HG02884 (cell line): ENCODE data around the gene CSNK2A3.
"Not testable (repeated sequence)": the region's sequence is repeated elsewhere in the genome, so short reads cannot be mapped to it uniquely, and the experiment has no call there.

Experiments
- ATAC-seq: cut with Tn5 transposase; IDR thresholded peaks from one replicate; pipeline ENCODE4 v1.9.1; 2021; ENCODE audit warnings: mild to moderate bottlenecking, moderate library complexity; ENCODE audit not compliant: unreplicated experiment

CSNK2A3 gene

DNA sequence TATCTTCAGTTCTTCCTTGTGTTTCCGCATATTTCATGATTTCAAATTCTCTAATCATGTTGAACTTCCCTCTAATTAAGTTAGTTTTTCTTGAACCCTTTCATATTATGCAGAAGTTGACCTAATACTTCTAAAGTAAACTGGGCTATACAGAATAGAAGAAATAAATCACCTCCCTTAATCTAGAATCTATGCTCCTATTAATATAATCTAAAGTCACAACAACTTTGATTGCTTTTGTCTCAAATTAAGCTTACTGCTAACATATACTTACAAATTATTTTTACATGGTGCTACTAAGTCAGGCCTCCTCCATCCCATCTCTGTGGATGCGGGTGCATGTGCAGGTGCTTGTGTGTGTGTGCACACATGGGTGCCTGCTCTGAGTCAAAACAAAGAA lies 27.3 kb upstream of the CSNK2A3 start:
- ATAC-seq = no peak

DNA sequence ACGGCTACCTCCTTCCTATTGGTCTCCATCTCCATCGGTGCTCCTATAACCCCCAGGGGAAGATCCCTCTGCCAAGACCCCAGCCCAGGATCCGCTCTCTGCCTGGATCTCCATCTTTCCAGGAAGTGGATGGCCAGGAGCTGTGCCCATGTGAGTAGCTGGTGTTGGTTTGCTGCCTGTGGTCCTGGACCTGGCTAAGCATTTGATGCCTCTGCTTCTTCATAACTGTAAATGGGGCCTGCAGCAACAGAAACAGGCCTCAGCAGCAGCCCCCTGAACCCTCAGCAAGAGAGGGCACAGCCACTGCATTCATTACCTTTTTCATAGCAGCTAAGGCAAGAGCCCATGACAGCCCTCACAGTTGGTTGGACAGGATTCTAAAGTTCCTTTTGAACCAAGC lies 26.6 kb upstream of the CSNK2A3 start:
- ATAC-seq = no peak

DNA sequence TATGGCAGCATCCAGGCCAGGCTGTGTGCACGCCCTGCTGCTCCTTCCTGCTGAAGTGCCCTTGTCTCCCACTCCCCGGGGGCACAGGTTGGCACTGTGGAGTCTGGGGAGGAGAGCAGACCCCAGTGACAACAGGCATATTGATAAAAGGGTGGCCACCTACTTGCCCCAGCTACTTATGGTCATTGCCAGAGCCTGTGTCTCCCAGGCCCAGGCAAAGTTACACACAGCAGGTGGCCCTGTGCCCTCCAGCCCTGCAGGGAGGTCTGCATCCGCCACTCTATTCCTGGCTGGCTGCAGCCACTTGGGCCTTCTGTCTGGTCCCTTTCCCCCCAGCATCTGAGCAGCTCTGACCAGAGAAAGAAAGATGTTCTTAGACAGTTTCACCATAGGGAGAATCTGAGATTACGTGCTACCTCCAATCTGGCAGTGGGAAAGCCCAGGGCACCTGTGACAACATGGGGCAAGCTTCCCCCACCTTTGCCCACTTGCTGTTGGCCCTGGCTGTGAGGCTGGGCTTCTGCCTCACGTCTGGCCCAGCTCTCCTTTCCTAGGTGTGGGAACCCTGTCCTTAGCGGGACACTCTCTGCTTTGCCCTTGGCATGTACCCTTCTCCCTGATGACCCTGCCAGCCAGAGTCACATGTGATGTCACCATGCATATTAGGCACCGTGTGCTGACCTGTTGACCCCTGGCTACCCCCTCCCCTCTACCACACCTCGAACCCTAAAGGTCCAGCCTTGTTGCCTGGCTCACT lies 25.3 kb upstream of the CSNK2A3 start:
- ATAC-seq = no peak

DNA sequence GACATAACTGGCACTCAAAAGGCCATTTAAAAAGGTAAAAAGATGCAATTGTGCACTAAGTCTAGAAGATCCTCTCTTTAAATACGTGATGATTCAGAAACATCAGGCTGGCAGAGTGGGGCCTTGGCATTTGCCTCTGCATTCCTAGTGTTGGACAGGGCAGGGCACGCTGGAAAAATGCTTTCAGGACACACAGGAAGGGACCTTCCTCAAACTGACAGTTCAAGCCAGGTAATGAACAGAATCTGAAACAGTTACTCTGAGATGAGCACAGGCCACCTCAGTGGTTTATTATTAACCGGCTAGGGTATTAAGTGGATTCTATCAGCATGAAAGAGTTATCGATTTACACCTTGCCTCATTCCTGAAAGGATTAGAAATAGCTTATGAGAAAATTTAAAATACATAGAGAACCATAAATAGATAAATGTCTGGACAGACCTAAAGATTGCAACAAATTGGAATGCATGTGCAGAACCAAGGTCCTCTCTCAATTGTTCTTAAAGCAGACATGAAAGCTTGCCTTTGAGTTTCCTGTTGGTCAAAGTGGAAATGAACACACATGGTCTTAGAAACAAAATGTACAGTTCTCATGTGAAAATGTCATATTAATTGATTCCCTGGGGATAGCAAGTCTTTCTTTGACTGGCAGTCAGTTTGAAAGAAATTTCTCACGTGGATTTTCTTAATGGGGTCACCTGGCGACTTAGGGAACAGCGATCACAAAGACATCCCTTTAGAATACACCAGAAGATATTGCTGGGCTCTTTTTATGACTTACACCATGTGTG lies 21.5 kb upstream of the CSNK2A3 start:
- no peak for ATAC-seq

DNA sequence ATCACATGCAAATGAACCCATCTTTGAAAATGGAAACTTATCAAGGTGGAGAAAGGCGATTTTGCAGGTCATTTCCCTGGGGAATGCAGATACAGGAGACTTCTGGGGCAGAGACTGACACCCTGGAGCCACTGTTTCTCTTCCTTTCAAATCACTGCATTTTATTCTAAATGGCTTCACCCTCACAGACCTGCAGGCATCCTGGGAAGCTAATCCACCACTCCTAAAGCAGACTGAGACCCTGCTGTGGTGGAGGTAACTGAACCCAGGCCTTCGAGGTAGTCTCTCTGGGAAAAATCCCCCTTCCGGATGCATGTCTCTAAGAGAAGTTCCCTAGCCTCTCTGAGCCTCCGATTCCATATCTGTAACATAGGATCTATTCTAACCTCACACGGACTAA lies 20.9 kb upstream of the CSNK2A3 start:
- no peak for ATAC-seq

DNA sequence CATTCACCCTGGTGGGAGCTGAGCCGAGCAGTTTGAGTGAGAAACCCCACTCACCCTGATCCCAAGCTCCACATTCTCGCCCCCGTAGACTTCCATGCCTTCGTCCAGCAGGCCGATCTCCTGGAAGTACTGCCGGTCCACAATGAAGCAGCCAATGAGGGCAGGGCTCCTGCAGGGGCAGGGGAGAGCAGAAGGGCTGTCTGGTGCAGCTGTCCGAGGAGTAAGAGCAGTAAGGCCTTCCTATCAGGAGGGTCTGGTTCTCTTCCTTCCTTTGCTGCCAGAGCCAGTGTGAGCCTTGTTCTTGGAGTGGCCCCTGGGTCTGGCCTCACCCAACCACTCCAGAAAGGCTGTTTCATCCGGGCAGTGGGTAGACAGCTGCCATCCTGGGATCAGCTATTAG lies 19.4 kb upstream of the CSNK2A3 start:
- ATAC-seq = no peak

DNA sequence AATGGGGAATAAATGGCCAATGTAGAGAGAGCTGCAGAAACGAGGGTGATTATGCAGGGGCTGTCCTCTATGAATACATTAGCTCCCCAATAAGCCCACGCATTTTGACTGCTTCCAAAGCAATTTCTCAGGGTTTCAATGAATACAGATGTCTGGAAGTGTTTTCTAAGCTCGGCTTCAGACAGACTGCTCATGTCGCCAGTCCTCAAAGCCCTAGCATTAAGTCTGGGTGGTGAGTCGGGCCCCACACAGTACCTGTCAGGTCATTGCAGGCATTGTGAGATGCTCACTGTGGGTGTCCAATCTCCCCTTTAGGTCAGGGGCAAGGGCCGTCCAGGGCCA lies 17.9 kb upstream of the CSNK2A3 start:
- ATAC-seq = no peak

DNA sequence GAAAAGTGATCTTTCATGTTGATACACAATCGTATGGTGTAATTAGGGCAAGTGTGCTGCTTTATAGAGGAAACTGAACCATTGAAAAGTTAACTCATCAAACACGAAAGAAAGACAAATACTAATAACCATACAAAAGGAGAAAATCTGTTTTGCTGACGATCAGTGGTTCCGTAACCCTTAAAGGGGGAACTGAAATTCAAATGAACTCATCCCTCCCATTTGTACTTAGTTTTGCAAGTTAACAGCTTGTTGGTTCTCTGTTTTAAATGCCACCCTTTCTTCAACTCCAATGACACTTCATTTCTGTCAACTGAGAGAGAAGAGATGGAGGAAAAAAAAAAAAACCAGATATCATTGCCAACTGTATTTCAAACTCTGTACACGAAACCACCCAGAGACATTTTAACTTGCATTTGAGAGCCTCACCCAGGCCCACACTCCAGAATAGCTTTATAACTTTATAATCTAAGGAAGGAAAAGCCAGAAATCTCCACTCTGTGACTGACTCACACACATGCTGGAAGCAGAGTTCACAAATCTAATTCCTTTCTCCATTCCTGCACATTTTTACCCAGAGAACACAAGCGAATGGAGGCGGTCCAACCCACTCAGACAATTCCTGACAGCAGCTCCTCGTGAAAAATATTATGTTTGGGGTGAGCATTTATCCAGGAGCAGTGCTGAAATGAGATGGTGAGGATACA lies 17.4 kb upstream of the CSNK2A3 start:
- no peak for ATAC-seq

DNA sequence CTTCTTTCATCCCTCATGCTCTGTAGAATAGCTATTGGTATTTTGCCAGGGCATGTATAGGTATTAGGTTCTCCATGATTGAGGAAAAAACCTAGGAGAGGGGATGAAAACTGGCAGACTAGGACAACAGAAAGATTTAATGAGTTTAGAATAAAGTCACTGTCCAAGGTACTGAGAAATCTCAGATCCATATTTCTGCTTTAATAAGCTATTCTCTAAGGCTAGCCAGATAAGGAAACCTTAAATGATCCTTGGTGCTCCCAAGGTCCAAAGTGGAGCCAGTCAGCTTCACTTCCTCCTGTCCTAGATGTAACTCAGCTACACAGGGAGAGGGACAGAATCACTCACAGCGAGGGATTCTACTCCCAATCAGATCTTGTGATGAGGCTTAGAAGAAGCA lies 13.7 kb upstream of the CSNK2A3 start:
- ATAC-seq = no peak

DNA sequence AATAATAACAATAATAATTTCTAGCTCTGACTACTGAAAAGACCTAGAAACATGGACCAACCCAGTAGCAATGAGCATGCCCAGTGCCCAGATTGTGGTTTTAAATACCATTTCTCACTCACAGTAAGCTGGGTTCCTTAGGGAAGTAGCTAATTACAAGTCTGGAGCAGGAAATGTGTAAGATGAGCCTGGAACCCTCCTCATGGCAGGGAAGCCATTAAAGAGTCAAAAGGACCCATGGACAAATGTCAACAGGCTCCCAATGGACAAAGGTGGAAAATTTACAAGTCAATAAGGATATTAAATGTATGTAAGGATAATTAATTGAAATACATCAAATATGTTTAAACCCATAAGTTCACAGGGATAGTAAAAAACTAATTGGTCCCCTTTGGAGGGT lies 10.6 kb upstream of the CSNK2A3 start:
- ATAC-seq = no peak

DNA sequence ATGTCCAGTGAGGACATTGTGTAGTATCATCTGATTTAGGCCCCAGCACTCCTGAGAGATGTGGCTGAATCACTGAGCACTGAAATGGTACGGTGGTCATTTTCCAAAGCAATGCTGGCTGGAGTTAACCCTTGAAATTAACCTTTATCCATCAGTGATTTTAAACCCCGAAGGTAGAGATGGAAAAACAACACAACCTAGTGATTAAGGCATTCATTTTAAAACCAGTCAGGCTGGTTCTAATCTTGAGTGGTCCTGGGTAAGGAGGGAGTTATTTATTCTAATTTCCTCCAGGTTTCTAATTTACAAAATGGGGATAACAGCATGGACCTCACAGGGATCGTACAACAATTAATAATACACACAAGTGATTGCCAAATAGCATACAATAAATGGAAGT lies 6.6 kb upstream of the CSNK2A3 start:
- no peak for ATAC-seq

DNA sequence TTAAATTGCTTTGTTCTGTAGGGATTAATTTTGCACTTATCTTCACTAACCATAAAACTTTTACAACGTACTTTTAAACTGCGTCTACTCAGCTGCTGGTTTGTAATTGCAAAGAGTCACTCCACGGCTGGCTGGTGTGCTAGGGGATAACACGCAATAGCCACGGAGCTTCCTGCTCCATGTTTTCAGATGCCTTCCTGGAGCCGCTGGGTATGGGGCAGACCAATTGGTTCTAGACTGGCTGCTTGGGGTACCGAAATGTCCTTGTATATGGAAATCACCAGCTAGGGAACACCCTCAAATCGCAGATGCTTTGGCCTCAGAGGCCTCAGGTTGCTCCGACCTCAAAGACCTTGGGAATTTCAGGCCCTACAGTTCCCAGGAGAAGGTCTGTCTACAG lies 3.8 kb upstream of the CSNK2A3 start:
- no peak for ATAC-seq

DNA sequence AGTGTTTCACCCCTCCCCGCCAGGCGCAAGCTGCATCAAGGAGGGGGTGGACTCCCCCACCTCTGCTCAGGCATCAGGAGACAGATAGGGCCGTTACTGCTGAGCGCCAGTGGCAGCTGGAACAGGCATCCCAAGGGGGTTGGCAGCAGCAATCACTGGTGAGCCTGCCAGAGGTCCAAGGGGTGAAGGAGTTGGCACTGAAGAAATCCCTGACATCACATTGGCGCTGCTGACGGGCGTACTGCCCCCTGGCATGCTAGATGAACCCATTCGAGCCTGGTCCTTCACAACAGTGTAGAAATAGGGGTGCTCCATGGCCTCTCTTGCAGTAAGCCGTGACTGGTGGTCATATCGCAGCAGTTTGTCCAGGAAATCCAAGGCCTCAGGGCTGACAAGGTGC lies 1.2 kb downstream of the CSNK2A3 start:
- not testable (repeated sequence) for ATAC-seq

DNA sequence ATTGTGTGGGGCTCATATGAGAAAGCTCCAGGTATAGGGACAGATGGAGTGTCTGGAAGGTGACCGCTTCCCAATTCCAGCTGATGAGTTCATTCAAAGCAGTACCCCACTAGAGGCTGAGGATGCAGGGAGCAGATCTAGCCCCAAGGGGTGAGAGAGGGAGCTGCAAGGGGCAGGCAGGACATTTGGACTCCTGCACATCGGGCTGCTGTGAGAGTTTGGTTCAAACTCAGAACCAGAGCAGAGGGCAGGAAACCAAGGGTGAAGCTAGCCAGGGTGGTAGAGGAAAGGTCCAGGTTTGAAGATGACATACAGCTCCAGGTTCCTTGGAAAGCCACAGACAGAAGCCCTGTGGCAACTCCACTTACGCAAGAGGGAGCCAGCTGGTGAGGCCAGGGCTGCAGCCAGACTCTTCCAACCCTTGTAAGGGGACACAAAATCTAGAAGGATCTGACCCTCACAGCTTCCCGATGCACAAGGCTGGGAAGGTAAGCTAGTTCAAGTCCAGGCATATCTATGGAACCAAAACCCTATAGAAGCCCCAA lies 1.9 kb downstream of the CSNK2A3 start:
- ATAC-seq = no peak

DNA sequence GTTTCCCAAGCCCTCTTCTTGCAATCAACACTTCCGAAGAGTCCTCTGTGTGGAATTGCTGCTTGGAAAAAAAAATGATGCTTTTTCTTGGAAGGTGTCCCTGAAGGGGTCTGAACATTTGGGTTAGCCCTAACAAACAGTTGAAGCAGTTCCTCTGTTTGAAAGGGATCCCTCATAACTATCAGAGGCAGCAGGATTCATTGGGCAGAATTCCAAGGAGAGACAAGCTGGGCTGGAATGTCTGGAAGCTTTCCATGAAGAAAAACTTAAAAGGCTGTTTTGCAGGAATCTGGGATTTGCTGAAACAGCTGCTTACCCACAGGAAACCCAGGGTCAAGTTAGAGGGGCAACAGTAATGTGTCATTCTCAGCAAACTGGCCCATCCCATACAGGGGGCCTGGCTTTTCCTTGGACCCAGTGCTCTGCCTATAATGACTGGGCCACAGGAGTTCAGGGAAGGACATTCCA lies 3.1 kb downstream of the CSNK2A3 start:
- ATAC-seq = no peak

DNA sequence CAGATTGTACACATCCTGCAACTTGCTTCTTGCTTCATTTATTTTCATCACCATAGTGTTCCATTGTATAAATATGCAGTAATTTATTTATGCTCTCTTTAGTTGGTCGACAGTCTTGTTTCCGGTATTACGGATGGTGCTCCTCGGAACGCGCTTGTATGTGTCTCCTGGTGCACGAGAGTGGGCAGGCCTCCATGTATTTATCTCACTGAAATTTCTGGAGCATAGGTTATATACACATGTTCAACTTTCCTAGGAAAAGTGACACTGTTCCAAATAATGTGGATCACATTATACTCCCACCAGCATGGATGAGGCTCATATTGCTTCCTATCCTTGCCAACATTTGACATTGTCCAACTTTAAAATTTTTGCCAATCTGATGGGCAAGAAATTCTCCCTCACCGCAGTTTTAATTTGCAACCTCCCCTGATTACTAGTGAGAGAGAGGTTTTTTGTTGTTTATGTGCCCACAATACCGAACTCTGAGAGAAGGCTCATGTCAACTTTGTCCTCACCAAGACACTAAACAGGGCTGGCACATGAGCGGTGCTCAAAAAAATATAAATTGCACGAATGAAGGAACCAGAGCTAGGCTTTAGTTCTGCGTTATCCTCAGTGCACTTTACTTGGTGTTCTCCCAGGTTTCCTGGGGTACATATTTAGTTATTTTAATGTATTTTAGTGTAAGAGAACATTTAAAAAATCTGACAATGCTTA lies 3.8 kb downstream of the CSNK2A3 start:
- no peak for ATAC-seq

DNA sequence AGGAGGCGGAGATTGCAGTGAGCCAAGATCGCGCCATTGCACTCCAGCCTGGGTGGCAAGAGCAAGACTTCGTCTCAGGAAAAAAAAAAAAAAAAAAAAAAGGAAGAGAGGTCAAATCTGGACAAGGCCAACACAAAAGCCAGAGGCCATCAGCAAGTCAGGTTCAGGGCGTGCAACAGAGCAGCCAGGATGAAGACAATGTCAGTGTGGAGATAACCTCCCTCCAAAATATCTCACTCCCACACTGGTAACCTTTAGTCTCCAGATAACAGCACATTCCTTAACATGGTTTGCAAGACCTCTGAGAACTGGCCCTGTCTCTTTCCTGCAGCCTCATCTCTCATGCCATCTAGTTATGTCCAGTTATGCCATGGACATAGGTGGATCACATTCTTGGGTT lies 4.7 kb downstream of the CSNK2A3 start:
- no peak for ATAC-seq

DNA sequence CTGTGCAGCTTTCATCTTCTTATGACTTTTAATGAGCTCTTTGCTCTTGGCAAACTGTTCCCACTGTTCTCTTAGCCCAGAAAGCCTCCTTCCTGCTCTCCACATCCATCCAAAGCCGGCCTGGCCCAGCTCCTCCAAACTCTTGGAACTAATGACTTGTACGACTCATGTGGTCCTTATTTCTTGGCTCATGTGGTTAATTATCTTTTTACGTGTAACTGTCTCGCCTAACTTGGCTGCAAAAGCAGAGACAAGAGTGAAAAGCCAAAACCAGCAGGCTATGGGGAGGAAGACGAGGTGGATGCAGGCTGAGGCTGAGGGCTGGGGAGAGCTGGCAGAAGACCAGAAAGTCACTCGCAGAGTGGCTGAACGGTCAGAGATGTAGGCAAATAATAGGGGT lies 5.5 kb downstream of the CSNK2A3 start:
- no peak for ATAC-seq

DNA sequence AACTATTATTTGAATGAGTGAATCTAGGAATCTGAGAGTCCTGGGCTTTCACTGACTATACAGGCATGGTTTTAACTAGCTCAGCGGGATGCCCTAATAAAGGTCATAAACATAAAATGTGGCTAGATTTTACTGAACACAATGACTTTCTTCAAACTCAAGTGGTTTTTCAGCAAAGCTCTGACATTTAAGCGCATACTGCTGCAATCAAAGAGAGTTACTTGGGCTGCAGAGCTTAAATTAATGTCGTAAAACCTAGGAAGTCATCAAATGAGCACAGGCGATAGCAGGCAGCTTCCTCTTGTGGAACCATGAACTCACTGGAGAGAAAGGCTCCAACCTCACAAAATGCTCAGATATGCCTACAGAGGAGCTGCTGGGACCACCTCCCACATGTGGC lies 6.7 kb downstream of the CSNK2A3 start:
- no peak for ATAC-seq

DNA sequence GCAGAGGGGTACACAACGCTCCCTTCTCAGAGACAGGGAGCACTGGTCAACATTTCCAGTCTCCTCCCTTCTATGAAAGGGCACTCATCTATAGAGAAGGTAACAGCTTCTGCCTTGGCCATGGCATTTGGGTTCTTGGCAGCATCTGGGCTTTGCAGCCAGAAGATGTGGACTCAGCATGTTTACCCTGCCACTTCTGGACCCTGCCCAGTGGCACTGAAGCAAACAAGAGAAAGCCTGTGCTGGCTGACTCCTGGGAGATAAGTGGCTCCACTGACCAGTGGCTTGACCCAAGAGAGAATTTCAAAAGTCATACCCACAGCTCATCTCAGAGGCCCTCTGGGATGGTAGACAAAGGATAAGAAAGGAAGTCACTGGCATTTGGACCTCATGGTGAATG lies 8.0 kb downstream of the CSNK2A3 start:
- ATAC-seq = no peak

DNA sequence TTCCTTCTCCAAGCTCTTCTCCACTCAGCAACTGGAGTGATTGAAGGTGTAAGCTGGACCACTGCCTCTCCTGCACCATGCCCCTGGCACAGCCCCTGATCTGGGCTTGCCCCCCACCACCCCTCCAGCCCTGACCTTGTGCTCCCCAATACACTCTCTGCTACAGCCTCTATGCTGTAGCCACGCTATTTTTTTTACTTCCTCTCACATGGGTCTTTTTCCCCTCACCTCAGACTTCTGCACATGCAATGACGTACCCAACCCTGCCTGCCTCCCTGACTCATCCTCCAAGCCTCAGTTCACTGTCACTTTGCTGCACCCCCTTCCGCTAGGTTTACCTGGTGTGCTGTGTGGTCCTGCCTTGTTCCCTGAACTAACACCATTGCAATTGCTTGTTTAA lies 9.0 kb downstream of the CSNK2A3 start:
- no peak for ATAC-seq
